GM21717 (cell line): ENCODE results near the gene FAM167B.

ENCODE experiments used
- ATAC-seq: cut with Tn5 transposase; IDR thresholded peaks from one replicate; pipeline ENCODE4 v1.9.1; 2021; ENCODE audit warnings: mild to moderate bottlenecking, moderate library complexity; ENCODE audit not compliant: unreplicated experiment

The FAM167B gene

GRCh38 chr1:32221980-32222755 lies 24.9 kb upstream of the FAM167B start, which contains the start of the genes EIF3I and TMEM234:
Gene EIF3I (plus strand): TSS chr1:32222407. CDS start chr1:32222442, 35 bp downstream.
Gene TMEM234 (minus strand): TSS chr1:32222353. CDS start chr1:32222322, 31 bp downstream.
- peak; percentile 92 for ATAC-seq

GRCh38 chr1:32223683-32224082 lies 23.3 kb upstream of the FAM167B start:
- no peak for ATAC-seq

- no peak for ATAC-seq
Measured at GRCh38 chr1:32224285-32224684, 22.7 kb upstream of the FAM167B start.

- ATAC-seq = no peak
Measured at GRCh38 chr1:32228771-32229170, 18.3 kb upstream of the FAM167B start.

GRCh38 chr1:32231843-32232432 lies 15.1 kb upstream of the FAM167B start:
- ATAC-seq = no peak

GRCh38 chr1:32232558-32233304 lies 14.3 kb upstream of the FAM167B start:
- ATAC-seq = no peak

GRCh38 chr1:32234792-32235191 lies 12.2 kb upstream of the FAM167B start:
- ATAC-seq = no peak

GRCh38 chr1:32239337-32239736 lies 7.7 kb upstream of the FAM167B start:
- ATAC-seq = no peak

GRCh38 chr1:32239790-32240139 lies 7.3 kb upstream of the FAM167B start:
- no peak for ATAC-seq

- ATAC-seq = no peak
Measured at GRCh38 chr1:32240140-32240951, 6.7 kb upstream of the FAM167B start.

GRCh38 chr1:32241001-32241763 lies 5.8 kb upstream of the FAM167B start:
- no peak for ATAC-seq

- no peak for ATAC-seq
Measured at GRCh38 chr1:32242341-32242851, 4.6 kb upstream of the FAM167B start.

GRCh38 chr1:32247452-32247851 lies 430 bp downstream of the FAM167B start:
- ATAC-seq = no peak

- no peak for ATAC-seq
Measured at GRCh38 chr1:32247983-32248889, 1.2 kb downstream of the FAM167B start.

GRCh38 chr1:32249831-32250525 lies 3.0 kb downstream of the FAM167B start:
- peak; percentile 48 for ATAC-seq

- no peak for ATAC-seq
Measured at GRCh38 chr1:32250893-32251716, 4.1 kb downstream of the FAM167B start, which contains the start of gene LCK. Gene LCK (plus strand): TSS chr1:32251265. CDS start chr1:32274330, 23,065 bp downstream.
